ENCODE results near the gene TPCN2. TPM values are rescaled to one million over a fixed set of nuclear protein-coding genes. Genes with fewer than 3 reads are reported as not detected.

TPCN2 gene
- total and polyA plus RNA-seq, 2 donors from 2014 or later, result 12.9 to 22.4 TPM

DNA sequence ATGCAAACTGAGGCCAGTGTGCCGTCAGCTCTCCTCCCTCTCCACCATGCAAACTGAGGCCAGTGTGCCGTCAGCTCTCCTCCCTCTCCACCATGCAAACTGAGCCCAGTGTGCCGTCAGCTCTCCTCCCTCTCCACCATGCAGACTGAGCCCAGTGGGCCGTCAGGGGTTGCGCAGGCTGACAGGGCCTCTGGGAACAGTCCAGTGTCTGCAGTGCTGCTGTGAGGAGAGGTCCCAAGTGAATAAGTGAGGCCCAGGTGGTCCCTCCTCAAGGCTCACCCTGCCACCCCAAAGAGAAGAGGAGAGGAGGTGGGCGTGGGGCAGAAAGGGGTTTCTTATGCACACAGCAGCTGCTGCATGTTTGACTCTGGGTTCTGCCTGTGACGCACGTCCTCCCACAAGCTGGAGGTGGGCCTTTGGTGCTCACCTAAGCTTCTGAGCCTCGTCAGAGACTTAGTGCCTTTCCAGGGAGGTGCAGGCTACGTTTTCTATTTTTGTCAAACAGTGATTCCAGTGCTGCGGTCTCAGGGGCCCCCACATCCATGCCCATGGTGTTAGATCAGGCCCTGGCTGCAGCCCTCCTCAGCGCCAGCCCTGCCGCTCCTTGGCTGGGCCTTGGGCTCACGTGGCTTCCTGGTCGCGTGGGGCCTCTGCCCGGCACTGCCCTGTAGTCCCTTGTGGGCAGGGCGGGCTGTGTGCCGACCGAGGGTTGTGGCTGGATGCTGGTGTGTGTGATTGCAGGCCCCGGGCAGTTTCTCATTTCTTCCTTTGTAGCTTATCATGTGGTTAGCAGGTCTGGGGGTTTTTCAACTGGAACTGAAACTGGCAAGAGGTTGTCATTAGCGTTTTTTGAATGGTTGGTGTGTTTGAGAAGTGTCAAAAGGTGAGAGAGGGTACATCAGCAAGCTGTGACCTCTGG, 7.1 kb downstream of the TPCN2 start:
- Histone ChIP-seq H3K4me3 (ENCODE audit: low read length in 3 of 3) (no peak overlapping the region), H3K36me3 (ENCODE audit: control insufficient read depth in 2 of 3, insufficient read depth in 3 of 3, low read length in 3 of 3) (peaks cover 0 to 20% (median 10%) of the 10 kb centered on the region in 3 donors), H3K9ac (ENCODE audit: low read length in 3 of 3) (no peak overlapping the region), H3K4me1 (ENCODE audit: control insufficient read depth in 2 of 3, insufficient read depth in 2 of 3, low read depth in 1 of 3, low read length in 3 of 3) (peaks cover 0 to 28% (median 10%) of the 10 kb centered on the region in 3 donors), H3K27ac (ENCODE audit: low read depth in 2 of 2, low read length in 2 of 2) (peak overlapping the region; percentile 23 to 47), H3K9me3 (ENCODE audit: control insufficient read depth in 2 of 3, insufficient read depth in 1 of 3, low read length in 3 of 3) (no peaks in the 10 kb centered on the region), H3K27me3 (ENCODE audit: control insufficient read depth, insufficient read depth, low read length) (no peaks in the 10 kb centered on the region)
- FAIRE-seq (no peak), DNase-seq (peak in 1 of 5 donors; percentile 83)
- intact Hi-C loops (cut with DNase I), result no loop called here
- TF ChIP-seq, protein P1, sequence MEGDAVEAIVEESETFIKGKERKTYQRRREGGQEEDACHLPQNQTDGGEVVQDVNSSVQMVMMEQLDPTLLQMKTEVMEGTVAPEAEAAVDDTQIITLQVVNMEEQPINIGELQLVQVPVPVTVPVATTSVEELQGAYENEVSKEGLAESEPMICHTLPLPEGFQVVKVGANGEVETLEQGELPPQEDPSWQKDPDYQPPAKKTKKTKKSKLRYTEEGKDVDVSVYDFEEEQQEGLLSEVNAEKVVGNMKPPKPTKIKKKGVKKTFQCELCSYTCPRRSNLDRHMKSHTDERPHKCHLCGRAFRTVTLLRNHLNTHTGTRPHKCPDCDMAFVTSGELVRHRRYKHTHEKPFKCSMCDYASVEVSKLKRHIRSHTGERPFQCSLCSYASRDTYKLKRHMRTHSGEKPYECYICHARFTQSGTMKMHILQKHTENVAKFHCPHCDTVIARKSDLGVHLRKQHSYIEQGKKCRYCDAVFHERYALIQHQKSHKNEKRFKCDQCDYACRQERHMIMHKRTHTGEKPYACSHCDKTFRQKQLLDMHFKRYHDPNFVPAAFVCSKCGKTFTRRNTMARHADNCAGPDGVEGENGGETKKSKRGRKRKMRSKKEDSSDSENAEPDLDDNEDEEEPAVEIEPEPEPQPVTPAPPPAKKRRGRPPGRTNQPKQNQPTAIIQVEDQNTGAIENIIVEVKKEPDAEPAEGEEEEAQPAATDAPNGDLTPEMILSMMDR (IDR thresholded peaks at IDR 0.05; ENCODE audit: borderline replicate concordance, extremely low read depth, insufficient read depth), result no peak

DNA sequence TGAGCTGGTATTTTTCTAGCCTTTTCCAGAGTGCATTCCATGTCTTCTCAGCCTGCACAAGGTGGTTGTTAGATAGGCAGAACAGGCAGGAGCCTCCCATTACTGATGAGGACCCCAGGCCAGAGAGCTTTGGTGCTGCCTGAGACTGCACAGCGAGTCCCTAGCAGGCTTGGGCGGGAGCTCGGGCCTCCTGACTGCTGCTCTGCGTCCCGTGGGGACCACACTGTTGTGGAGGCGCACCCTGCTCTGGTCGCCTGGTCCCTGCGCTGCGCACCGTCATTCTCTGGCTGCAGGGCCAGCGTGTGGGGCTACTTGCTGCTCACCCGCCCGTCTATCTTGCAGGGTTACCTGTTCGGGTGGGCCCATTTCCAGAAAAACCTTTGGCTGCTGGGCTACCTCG, 8.5 kb downstream of the TPCN2 start:
- no peaks in the 10 kb centered on the region for H3K27me3 ChIP-seq (ENCODE audit: control insufficient read depth, insufficient read depth, low read length)
- TF ChIP-seq, protein P1 (IDR thresholded peaks at IDR 0.05; ENCODE audit: borderline replicate concordance, extremely low read depth, insufficient read depth), result no peak
- FAIRE-seq (no peak), DNase-seq (peak in 1 of 5 donors; percentile 66)
- no peak overlapping the region for H3K9ac ChIP-seq (ENCODE audit: low read length in 3 of 3)
- no peak overlapping the region for H3K4me3 ChIP-seq (ENCODE audit: low read length in 3 of 3)
- H3K9me3 ChIP-seq (ENCODE audit: control insufficient read depth in 2 of 3, insufficient read depth in 1 of 3, low read length in 3 of 3), result no peaks in the 10 kb centered on the region
- intact Hi-C loops (cut with DNase I), result no loop called here
- peaks cover 0 to 24% (median 10%) of the 10 kb centered on the region in 3 donors for H3K36me3 ChIP-seq (ENCODE audit: control insufficient read depth in 2 of 3, insufficient read depth in 3 of 3, low read length in 3 of 3)
- peaks cover 0 to 22% (median 10%) of the 10 kb centered on the region in 3 donors for H3K4me1 ChIP-seq (ENCODE audit: control insufficient read depth in 2 of 3, insufficient read depth in 2 of 3, low read depth in 1 of 3, low read length in 3 of 3)
- no peak overlapping the region for H3K27ac ChIP-seq (ENCODE audit: low read depth in 2 of 2, low read length in 2 of 2)

DNA sequence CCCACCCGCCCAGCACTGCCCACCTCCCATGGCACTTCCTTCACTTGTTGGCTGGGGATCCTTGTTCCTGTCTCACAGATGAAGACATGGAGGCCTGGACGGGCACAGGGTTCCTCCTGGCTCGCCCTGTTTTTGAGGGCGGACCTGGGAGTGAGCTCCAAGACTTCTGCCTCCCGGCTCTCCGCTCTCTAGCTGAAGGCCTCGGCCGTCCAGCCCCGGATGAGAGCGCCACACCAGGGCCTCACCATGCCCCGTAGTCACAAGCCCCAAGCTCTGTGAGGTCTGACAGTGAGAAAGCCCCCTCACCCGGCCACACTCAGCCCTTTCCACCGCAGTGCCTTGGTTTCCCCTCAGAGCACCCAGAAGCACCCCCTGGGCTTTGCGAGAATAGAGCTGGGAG, 9.1 kb downstream of the TPCN2 start:
- Histone ChIP-seq H3K27ac (ENCODE audit: low read depth in 2 of 2, low read length in 2 of 2) (no peak overlapping the region), H3K36me3 (ENCODE audit: control insufficient read depth in 2 of 3, insufficient read depth in 3 of 3, low read length in 3 of 3) (peaks cover 0 to 26% (median 12%) of the 10 kb centered on the region in 3 donors), H3K9ac (ENCODE audit: low read length in 3 of 3) (no peak overlapping the region), H3K4me3 (ENCODE audit: low read length in 3 of 3) (no peak overlapping the region), H3K4me1 (ENCODE audit: control insufficient read depth in 2 of 3, insufficient read depth in 2 of 3, low read depth in 1 of 3, low read length in 3 of 3) (peaks cover 0 to 19% (median 10%) of the 10 kb centered on the region in 3 donors), H3K27me3 (ENCODE audit: control insufficient read depth, insufficient read depth, low read length) (no peaks in the 10 kb centered on the region), H3K9me3 (ENCODE audit: control insufficient read depth in 2 of 3, insufficient read depth in 1 of 3, low read length in 3 of 3) (no peaks in the 10 kb centered on the region)
- intact Hi-C loops (cut with DNase I), result no loop called here
- DNase-seq, result peak in 1 of 5 donors; percentile 58
- no peak for FAIRE-seq
- TF ChIP-seq, protein P1 (IDR thresholded peaks at IDR 0.05; ENCODE audit: borderline replicate concordance, extremely low read depth, insufficient read depth), result no peak
